C4-2B (cell line): Measurements from ENCODE around the gene DGKI.

ENCODE experiments used
- ZFX ChIP-seq: fragments of 450-650 bp; IDR thresholded peaks from 2 replicates; pipeline ENCODE4 v1.6.1; 2017
- TF ChIP-seq, protein P1 (sequence below): fragments of 450-650 bp; conservative IDR thresholded peaks from 2 replicates; pipeline ENCODE4 v1.5.1; 2017; ENCODE audit warnings: mild to moderate bottlenecking

- TF ChIP-seq, protein P1, sequence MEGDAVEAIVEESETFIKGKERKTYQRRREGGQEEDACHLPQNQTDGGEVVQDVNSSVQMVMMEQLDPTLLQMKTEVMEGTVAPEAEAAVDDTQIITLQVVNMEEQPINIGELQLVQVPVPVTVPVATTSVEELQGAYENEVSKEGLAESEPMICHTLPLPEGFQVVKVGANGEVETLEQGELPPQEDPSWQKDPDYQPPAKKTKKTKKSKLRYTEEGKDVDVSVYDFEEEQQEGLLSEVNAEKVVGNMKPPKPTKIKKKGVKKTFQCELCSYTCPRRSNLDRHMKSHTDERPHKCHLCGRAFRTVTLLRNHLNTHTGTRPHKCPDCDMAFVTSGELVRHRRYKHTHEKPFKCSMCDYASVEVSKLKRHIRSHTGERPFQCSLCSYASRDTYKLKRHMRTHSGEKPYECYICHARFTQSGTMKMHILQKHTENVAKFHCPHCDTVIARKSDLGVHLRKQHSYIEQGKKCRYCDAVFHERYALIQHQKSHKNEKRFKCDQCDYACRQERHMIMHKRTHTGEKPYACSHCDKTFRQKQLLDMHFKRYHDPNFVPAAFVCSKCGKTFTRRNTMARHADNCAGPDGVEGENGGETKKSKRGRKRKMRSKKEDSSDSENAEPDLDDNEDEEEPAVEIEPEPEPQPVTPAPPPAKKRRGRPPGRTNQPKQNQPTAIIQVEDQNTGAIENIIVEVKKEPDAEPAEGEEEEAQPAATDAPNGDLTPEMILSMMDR = no peak
- no peak for TF ChIP-seq ZFX
Observed at GRCh38 chr7:137687556-137688265, 159.1 kb downstream of the DGKI start.
